ENCODE data around the gene SDCBP2. TPM values are rescaled to one million over a fixed set of nuclear protein-coding genes. Genes with fewer than 3 reads are reported as not detected.

SDCBP2 gene
- total RNA-seq, 2 experiments from 2014 or later = 1.9 to 2.0 TPM

DNA sequence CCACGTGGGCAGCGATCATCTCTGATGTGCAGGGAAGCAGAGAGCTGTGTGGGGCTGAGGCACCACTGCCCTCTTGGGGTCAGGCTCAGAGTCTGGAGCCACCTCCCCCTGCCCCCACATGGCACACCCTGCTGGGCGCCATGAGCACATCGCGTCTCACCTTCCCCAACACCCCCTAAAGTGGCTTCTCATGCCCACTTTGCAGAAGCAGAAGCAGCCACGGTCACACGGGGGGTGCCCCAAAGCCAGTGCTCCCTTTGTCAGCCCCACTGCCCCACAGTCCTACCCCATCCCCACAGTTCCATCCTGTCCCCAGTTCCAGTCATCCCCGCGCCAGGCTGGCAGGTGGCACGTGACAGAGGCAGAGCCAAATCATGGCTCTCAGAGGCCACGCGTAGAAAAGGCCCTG, 19.5 kb downstream of the SDCBP2 start:
- DNase-seq (no peak), ATAC-seq (no peak)
- Mint-ChIP-seq H3K4me1 (ENCODE audit: low read depth) (peaks cover 6% of the 10 kb centered on the region), H3K4me3 (no peak overlapping the region), H3K27me3 (ENCODE audit: low read depth) (no peaks in the 10 kb centered on the region), H3K9me3 (ENCODE audit: insufficient read depth) (no peaks in the 10 kb centered on the region), H3K27ac (no peak overlapping the region), H3K36me3 (ENCODE audit: low read depth) (peaks cover 3% of the 10 kb centered on the region)
- ChIA-PET POLR2A (no interaction called here), CTCF (interaction anchor here (1.0 kb wide), 1 partner anchor 194 kb away, joined by 4 read pairs; no protein-coding TSS in a partner anchor)

DNA sequence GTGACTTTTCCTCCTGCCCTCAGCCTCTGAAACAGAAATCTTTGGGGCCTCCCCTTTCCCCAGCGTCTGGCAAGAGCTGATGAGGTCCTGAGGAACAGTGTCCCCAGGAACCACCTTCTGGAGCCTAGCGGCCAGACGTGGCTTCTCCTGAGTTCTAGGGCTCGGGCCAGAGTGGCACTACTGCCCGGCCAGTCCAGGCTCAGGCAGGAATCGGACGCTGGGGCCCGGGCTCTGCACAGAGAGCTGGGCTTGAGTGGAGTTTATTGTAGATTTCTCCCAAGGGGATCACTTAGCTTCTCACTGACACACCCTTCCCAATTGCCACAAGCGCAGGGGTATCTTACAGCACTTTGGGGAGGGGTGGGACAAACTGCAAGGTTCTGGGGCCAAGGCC, 20.2 kb downstream of the SDCBP2 start:
- ChIA-PET POLR2A (no interaction called here), CTCF (no interaction called here)
- Mint-ChIP-seq H3K9me3 (ENCODE audit: insufficient read depth) (no peaks in the 10 kb centered on the region), H3K27me3 (ENCODE audit: low read depth) (no peaks in the 10 kb centered on the region), H3K27ac (no peak overlapping the region), H3K4me3 (no peak overlapping the region), H3K36me3 (ENCODE audit: low read depth) (peaks cover 3% of the 10 kb centered on the region), H3K4me1 (ENCODE audit: low read depth) (peaks cover 5% of the 10 kb centered on the region)
- ATAC-seq (no peak), DNase-seq (no peak)

DNA sequence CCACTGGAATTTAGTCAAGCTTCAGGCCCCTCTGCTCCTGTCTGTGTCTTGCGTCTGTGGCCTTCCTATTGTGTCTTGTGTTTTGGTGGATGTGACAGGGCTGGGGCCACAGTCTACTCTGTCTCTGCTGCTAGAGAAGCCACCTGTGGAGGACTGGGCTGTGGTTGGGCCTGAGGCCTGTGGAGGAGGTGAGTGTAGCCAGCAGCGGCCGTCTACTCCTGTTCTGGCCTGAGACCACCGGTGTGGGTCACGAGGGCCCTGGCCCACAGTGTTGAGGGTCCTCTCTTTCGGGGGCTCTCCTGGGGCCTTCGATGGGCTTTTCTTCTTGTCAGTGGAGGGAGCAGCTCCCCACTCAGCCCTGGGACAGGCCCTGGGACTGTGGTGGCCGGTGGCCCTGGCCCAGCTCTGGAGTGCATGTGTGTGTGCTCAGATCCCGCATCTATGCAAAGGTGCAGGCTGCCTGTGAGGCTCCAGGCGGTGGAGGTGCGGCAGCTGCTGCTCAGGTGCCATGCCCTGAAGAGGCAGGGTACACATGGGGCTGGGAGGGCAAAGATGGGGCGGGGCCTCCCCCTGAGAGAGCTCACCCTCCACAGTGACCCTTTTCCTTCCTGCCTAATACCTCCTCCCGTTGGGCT, 20.8 kb downstream of the SDCBP2 start:
- Mint-ChIP-seq H3K27ac (no peak overlapping the region), H3K27me3 (ENCODE audit: low read depth) (no peaks in the 10 kb centered on the region), H3K36me3 (ENCODE audit: low read depth) (peaks cover 3% of the 10 kb centered on the region), H3K4me3 (no peak overlapping the region), H3K4me1 (ENCODE audit: low read depth) (peaks cover 2% of the 10 kb centered on the region), H3K9me3 (ENCODE audit: insufficient read depth) (no peaks in the 10 kb centered on the region)
- DNase-seq (no peak), ATAC-seq (no peak)
- CTCF ChIA-PET = no interaction called here
- POLR2A ChIA-PET = no interaction called here

DNA sequence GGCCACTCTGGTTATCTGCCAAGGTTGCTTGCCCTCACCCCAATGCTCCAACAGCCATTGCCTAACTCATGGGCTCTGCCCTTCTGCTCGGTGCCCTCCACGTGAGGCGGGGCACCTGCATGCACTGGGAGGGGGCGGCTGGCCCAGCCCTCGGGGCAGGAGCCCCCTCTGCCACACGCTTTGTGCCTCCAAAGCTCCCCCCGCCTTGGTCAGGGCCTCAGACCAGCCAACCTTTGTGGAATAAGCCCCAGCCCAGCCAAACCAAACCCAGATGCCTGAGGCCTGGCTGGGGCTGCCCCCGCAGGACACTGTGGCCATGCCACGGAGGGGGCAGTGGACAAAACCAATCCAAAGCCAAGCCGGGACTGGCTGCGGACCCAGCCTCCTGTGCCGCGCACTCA, 21.4 kb downstream of the SDCBP2 start:
- POLR2A ChIA-PET = no interaction called here
- ATAC-seq (no peak), DNase-seq (no peak)
- H3K36me3 Mint-ChIP-seq (ENCODE audit: low read depth) = peaks cover 3% of the 10 kb centered on the region
- H3K9me3 Mint-ChIP-seq (ENCODE audit: insufficient read depth) = no peaks in the 10 kb centered on the region
- H3K27ac Mint-ChIP-seq = no peak overlapping the region
- H3K27me3 Mint-ChIP-seq (ENCODE audit: low read depth) = no peaks in the 10 kb centered on the region
- peaks cover 2% of the 10 kb centered on the region for H3K4me1 Mint-ChIP-seq (ENCODE audit: low read depth)
- H3K4me3 Mint-ChIP-seq = no peak overlapping the region
- CTCF ChIA-PET = no interaction called here

DNA sequence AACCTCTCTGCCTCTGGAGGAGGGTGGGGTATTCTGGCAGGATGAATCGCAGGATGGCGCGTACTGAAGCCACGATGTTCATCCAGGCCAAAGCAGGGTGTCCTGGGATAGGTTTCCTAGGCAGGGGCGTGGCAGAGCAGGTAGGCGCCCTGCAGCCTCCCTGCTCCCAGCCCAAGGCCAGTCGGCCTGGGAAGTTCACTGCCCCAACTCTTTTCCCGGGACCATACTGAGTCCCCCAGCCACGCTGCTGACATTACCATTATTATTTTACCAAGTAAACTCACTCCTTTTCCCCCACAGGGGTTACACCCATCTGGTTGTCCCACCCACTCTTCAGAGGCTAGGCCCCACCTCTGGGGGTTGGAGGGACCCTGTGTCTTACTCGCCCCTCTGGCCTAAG, 21.8 kb downstream of the SDCBP2 start:
- Mint-ChIP-seq H3K4me3 (no peak overlapping the region), H3K36me3 (ENCODE audit: low read depth) (peaks cover 3% of the 10 kb centered on the region), H3K27me3 (ENCODE audit: low read depth) (no peaks in the 10 kb centered on the region), H3K4me1 (ENCODE audit: low read depth) (peaks cover 4% of the 10 kb centered on the region), H3K9me3 (ENCODE audit: insufficient read depth) (no peaks in the 10 kb centered on the region), H3K27ac (no peak overlapping the region)
- ChIA-PET POLR2A (no interaction called here), CTCF (no interaction called here)
- ATAC-seq (no peak), DNase-seq (no peak)

DNA sequence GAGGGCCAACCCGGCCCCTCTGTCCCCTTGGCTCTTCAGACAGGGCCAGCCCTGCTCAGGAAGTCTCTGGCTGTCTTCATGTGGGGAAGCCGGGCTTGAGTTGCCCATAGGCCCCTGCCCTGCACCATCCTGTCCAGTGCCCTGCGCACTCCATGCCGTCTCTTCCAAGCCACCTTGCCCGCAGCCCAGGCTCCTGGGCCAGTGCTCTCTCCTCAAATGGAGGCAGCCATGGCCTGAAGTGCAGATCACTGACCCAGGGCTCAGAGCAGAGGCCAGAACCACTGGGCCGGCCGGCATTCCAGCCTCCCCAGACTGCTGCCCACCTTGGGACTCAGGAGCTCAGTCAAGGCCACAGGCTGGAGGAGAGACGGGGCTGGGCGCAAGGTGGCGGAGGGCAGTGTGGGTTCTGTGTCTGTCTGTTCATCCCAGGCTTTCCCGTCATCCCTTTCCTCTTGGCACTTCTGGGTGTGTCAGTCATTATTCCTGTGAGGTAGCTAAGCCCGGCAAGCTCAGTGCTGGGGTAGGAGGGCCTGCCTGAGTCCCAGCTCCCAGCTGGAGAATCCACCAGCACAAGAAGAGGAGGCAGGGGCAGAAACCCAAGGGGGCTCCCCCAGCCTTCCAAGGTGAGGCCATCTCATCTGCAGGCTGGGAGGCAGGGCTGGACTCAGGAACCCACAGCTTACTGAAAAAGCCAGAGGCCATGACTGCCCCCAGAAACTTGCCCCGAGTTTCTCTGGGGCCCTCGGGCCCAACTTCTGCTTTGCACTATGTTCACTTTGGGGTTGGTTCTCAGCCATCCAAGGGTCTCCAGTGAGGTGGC, 22.4 kb downstream of the SDCBP2 start:
- peaks cover 3% of the 10 kb centered on the region for H3K36me3 Mint-ChIP-seq (ENCODE audit: low read depth)
- H3K27ac Mint-ChIP-seq = no peak overlapping the region
- DNase-seq (no peak), ATAC-seq (no peak)
- no peaks in the 10 kb centered on the region for H3K9me3 Mint-ChIP-seq (ENCODE audit: insufficient read depth)
- H3K4me3 Mint-ChIP-seq = no peak overlapping the region
- ChIA-PET POLR2A (interaction anchor here (0.6 kb wide), 1 partner anchor 49 kb away, joined by 3 read pairs; no protein-coding TSS in a partner anchor), CTCF (no interaction called here)
- no peaks in the 10 kb centered on the region for H3K27me3 Mint-ChIP-seq (ENCODE audit: low read depth)
- peaks cover 4% of the 10 kb centered on the region for H3K4me1 Mint-ChIP-seq (ENCODE audit: low read depth)

DNA sequence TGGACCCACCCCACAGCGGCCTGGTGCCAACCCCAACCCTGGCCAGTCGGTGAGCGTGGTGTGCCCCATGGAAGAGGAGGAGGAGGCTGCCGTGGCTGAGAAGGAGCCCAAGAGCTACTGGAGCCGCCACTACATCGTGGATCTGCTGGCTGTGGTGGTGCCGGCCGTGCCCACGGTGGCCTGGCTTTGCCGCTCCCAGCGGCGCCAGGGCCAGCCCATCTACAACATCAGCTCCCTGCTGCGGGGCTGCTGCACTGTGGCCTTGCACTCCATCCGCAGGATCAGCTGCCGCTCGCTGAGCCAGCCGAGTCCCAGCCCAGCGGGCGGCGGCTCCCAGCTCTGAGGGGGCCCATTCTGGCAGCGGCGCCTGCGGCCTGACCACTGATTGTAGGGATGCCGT, 23.2 kb downstream of the SDCBP2 start:
- ChIA-PET POLR2A (interaction anchor here (0.6 to 0.9 kb wide), 2 partner anchors 49 to 351 kb away, joined by 3 read pairs; no protein-coding TSS in a partner anchor), CTCF (interaction anchor here (1.4 kb wide), 1 partner anchor 10 kb away, joined by 4 read pairs; no protein-coding TSS in a partner anchor)
- no peak overlapping the region for H3K4me3 Mint-ChIP-seq
- H3K9me3 Mint-ChIP-seq (ENCODE audit: insufficient read depth) = no peaks in the 10 kb centered on the region
- H3K36me3 Mint-ChIP-seq (ENCODE audit: low read depth) = peaks cover 7% of the 10 kb centered on the region
- ATAC-seq (no peak), DNase-seq (no peak)
- H3K27me3 Mint-ChIP-seq (ENCODE audit: low read depth) = no peaks in the 10 kb centered on the region
- H3K4me1 Mint-ChIP-seq (ENCODE audit: low read depth) = peaks cover 11% of the 10 kb centered on the region
- H3K27ac Mint-ChIP-seq = no peak overlapping the region

DNA sequence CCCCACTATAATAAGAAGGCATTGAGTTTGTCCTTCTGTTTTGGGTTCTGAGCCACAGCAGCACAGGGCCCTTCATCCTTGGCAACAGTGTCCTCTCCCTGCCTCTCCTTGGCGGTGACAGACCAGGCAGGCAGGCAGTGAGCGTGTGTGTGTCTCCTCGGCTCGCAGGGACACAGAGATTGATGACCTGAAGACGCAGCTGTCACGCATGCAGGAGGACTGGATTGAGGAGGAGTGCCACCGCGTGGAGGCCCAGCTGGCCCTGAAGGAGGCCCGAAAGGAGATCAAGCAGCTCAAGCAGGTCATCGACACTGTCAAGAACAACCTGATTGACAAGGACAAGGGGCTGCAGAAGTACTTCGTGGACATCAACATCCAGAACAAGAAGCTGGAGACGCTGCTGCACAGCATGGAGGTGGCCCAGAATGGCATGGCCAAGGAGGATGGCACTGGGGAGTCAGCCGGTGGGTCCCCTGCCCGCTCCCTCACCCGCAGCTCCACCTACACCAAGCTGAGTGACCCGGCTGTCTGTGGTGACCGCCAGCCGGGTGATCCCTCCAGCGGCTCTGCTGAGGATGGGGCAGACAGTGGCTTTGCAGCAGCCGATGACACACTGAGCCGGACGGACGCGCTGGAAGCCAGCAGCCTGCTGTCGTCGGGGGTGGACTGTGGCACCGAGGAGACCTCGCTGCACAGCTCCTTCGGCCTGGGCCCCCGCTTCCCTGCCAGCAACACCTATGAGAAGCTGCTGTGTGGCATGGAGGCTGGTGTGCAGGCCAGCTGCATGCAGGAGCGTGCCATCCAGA, 24.0 kb downstream of the SDCBP2 start:
- CTCF ChIA-PET = interaction anchor here (0.9 to 1.4 kb wide), 4 partner anchors 8 to 199 kb away, joined by 3 to 4 read pairs (median 3); partner anchors contain the start of gene NSFL1C
- no peaks in the 10 kb centered on the region for H3K27me3 Mint-ChIP-seq (ENCODE audit: low read depth)
- H3K27ac Mint-ChIP-seq = peak overlapping the region; percentile 3

DNA sequence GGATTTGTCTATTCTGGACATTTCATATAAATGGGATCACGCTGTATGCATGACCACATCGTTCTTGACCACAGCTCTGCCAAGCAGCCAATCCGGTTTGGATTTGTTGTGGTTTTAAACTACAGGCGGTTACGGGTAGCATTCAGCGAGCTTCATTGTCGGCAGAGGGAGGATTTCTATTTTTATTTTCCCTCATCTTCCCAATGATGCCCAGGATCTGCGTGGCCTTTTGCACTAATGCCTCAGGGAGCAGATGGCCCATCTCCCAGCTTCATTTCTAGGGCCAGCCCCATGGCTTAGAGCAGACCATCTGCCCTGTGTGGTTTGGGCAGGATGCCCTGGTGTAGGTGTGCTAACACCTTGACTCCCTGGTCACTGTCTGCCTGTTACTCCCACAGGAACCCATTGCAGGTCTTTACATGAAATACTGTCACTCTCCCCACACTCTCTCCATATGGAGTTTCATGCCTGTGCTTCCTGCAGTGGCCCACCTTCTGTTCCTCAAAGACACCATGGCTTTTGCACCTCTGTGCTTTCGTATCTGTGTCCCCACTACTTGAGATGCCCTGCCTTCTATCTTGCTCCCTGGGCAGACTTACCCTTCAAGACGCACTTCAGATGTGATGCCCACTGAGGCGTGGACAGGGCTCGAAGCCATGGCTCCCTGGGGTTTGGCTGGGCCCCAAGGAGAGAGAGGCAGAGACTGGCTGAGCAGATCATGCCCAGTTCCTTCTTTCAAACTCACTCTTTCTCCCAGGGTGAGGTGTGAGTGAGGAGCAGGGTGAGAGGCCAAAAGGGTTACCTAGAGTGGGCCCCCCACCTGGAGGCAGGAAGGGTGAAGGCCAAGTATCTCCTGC, 26.0 kb downstream of the SDCBP2 start:
- Mint-ChIP-seq H3K4me3 (no peak overlapping the region), H3K27ac (peak overlapping the region; percentile 1), H3K36me3 (ENCODE audit: low read depth) (peaks cover 18% of the 10 kb centered on the region), H3K27me3 (ENCODE audit: low read depth) (no peaks in the 10 kb centered on the region), H3K9me3 (ENCODE audit: insufficient read depth) (no peaks in the 10 kb centered on the region), H3K4me1 (ENCODE audit: low read depth) (peaks cover 32% of the 10 kb centered on the region)
- ATAC-seq (peak; percentile 41), DNase-seq (peak; percentile 59)
- POLR2A ChIA-PET = no interaction called here
- CTCF ChIA-PET = interaction anchor here (1.0 kb wide), 1 partner anchor 13 kb away, joined by 3 read pairs; no protein-coding TSS in a partner anchor

More for the DNA sequence above, 24.0 kb downstream of the SDCBP2 start:
- H3K9me3 Mint-ChIP-seq (ENCODE audit: insufficient read depth) = no peaks in the 10 kb centered on the region
- ATAC-seq = no peak
- no peak for DNase-seq
- H3K4me3 Mint-ChIP-seq = no peak overlapping the region
- peaks cover 19% of the 10 kb centered on the region for H3K4me1 Mint-ChIP-seq (ENCODE audit: low read depth)
- H3K36me3 Mint-ChIP-seq (ENCODE audit: low read depth) = peaks cover 7% of the 10 kb centered on the region
- POLR2A ChIA-PET = interaction anchor here (0.9 to 1.1 kb wide), 2 partner anchors 10 to 352 kb away, joined by 3 to 4 read pairs; no protein-coding TSS in a partner anchor

DNA sequence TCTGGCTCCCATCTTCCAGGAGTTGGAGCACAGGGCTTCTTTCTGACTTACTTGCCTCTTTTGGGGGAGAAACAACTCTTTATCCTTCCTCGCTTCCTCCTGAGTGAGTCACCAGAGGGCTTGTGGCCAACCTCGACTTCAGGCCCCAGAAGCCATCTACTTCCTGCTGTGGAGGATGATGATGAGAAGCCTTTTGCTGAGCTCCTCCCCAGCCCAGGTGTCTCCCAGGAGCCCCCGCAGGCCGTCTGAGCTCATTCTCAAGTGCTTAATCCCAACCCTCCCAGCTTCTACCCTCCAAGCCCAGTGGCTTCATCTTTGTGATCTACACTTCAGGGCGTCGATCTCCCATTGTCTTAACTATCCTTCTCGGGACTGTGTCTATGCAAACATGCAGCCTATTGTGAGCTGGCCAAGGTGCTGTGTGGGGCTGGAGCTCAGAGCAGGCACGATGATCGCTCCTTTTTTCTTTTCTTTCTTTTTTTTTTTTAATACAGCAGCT, 27.9 kb downstream of the SDCBP2 start:
- POLR2A ChIA-PET = interaction anchor here (0.7 to 1.5 kb wide), 5 partner anchors 9 to 638 kb away, joined by 3 to 5 read pairs (median 4); partner anchors contain the start of genes RAD21L1 and SNPH
- H3K27ac Mint-ChIP-seq = peak overlapping the region; percentile 92
- H3K4me3 Mint-ChIP-seq = peak overlapping the region; percentile 78
- H3K9me3 Mint-ChIP-seq (ENCODE audit: insufficient read depth) = no peaks in the 10 kb centered on the region
- peaks cover 34% of the 10 kb centered on the region for H3K4me1 Mint-ChIP-seq (ENCODE audit: low read depth)
- H3K27me3 Mint-ChIP-seq (ENCODE audit: low read depth) = no peaks in the 10 kb centered on the region
- peak; percentile 89 for DNase-seq
- peak; percentile 88 for ATAC-seq
- H3K36me3 Mint-ChIP-seq (ENCODE audit: low read depth) = peaks cover 28% of the 10 kb centered on the region
- CTCF ChIA-PET = interaction anchor here (0.6 to 2.7 kb wide), 22 partner anchors 9 to 476 kb away, joined by 3 to 16 read pairs (median 4); partner anchors contain the start of genes FKBP1A, NSFL1C and SNPH

Data from activated CD8-positive, alpha-beta T cell treated with anti-CD3 and anti-CD28 coated beads, Interleukin-2, amount 10 ng/mL, durations not matched to agents 7 days and 5 days (primary cell).